Neural cell (in vitro differentiated cells): Measurements from ENCODE around the gene SH3GLB2. TPM values are rescaled to one million over a fixed set of nuclear protein-coding genes. Genes with fewer than 3 reads are reported as not detected.

ENCODE experiments used
- H2AFZ ChIP-seq: fragments of 200-600, 300-800 bp; sonication (generic), shearing (Covaris generic); 2 replicates; pipeline ENCODE4 v1.6.0; 2014; ENCODE audit warnings: low read depth, mild to moderate bottlenecking, antibody characterized with exemption, low read length, moderate library complexity
- H3F3A ChIP-seq: fragments of 200-600 bp; shearing (Covaris generic); 2 replicates; pipeline ENCODE4 v1.6.1; 2016; ENCODE audit warnings: mild to moderate bottlenecking, moderate library complexity, mixed read lengths, antibody characterized with exemption, low read length; ENCODE audit not compliant: insufficient read depth, poor library complexity, severe bottlenecking
- H3K27ac ChIP-seq: fragments of 200-600, 300-800 bp; sonication (generic), shearing (Covaris generic); 2 replicates; pipeline ENCODE4 v1.5.1; 2014; ENCODE audit warnings: mild to moderate bottlenecking, low read length, moderate library complexity
- H3K27me3 ChIP-seq: fragments of 300-800, 200-600 bp; sonication (generic), shearing (Covaris generic); 2 replicates; pipeline ENCODE4 v1.6.0; 2014; ENCODE audit warnings: mild to moderate bottlenecking, low read depth, low read length, moderate library complexity; ENCODE audit not compliant: insufficient read depth
- H3K36me3 ChIP-seq: fragments of 300-800, 200-600 bp; sonication (generic), shearing (Covaris generic); 2 replicates; pipeline ENCODE4 v1.5.1; 2014; ENCODE audit warnings: mild to moderate bottlenecking, antibody characterized with exemption, low read length, moderate library complexity; ENCODE audit not compliant: insufficient read depth
- H3K4me2 ChIP-seq: fragments of 300-800, 200-600 bp; sonication (generic), shearing (Covaris generic); 2 replicates; pipeline ENCODE4 v1.6.0; 2014; ENCODE audit warnings: mild to moderate bottlenecking, low read length
- H3K4me3 ChIP-seq: fragments of 300-800, 200-600 bp; sonication (generic), shearing (Covaris generic); 2 replicates; pipeline ENCODE4 v1.5.1; 2014; ENCODE audit warnings: mild to moderate bottlenecking, low read length, moderate library complexity
- H3K79me2 ChIP-seq: fragments of 200-600 bp; shearing (Covaris generic); replicated peaks from 2 replicates; pipeline ENCODE4 v1.6.0; 2014; ENCODE audit warnings: mild to moderate bottlenecking, low read length, moderate library complexity; ENCODE audit not compliant: insufficient read depth
- H3K9ac ChIP-seq: fragments of 300-800, 200-600 bp; sonication (generic), shearing (Covaris generic); 2 replicates; pipeline ENCODE4 v1.6.1; 2016; ENCODE audit warnings: mild to moderate bottlenecking, low read length, mixed read lengths
- H3K9me2 ChIP-seq: fragments of 200-600 bp; shearing (Covaris generic); 2 replicates; pipeline ENCODE4 v1.6.1; 2016; ENCODE audit warnings: mild to moderate bottlenecking, low read length, mixed read lengths; ENCODE audit not compliant: insufficient read depth
- H3K9me3 ChIP-seq: fragments of 200-600, 300-800 bp; sonication (generic), shearing (Covaris generic); 2 replicates; pipeline ENCODE4 v1.6.1; 2016; ENCODE audit warnings: mild to moderate bottlenecking, mixed run types, low read length, moderate library complexity, mixed read lengths
- H4K20me1 ChIP-seq: fragments of 200-600 bp; shearing (Covaris generic); 2 replicates; pipeline ENCODE4 v1.6.1; 2016; ENCODE audit warnings: mild to moderate bottlenecking, mixed run types; ENCODE audit not compliant: insufficient read depth
- CTCF ChIP-seq: fragments of 450-650 bp; IDR thresholded peaks from 2 replicates; pipeline ENCODE4 v1.5.1; 2014; ENCODE audit warnings: antibody characterized with exemption, mild to moderate bottlenecking, moderate library complexity; ENCODE audit not compliant: poor library complexity, severe bottlenecking
- EP300 ChIP-seq: fragments of 450-650 bp; conservative IDR thresholded peaks from 2 replicates; pipeline ENCODE4 v1.6.1; 2014; ENCODE audit warnings: antibody characterized with exemption, mild to moderate bottlenecking, moderate library complexity; ENCODE audit not compliant: poor library complexity, severe bottlenecking
- EZH2 ChIP-seq: fragments of 200-600, 300-800 bp; shearing (Covaris generic), sonication (generic); IDR thresholded peaks from 2 replicates; pipeline ENCODE4 v1.6.1; 2014; ENCODE audit warnings: antibody characterized with exemption, low read length, borderline replicate concordance, mild to moderate bottlenecking; ENCODE audit not compliant: insufficient read depth, poor library complexity, severe bottlenecking
- MXI1 ChIP-seq: fragments of 450-650 bp; conservative IDR thresholded peaks from 2 replicates; pipeline ENCODE4 v1.6.1; 2014; ENCODE audit warnings: antibody characterized with exemption, mild to moderate bottlenecking; ENCODE audit not compliant: poor library complexity, severe bottlenecking
- POLR2AphosphoS5 ChIP-seq: IDR thresholded peaks from 2 replicates; pipeline ENCODE4 v1.6.1; 2012
- RAD21 ChIP-seq: fragments of 450-650 bp; conservative IDR thresholded peaks from 2 replicates; pipeline ENCODE4 v1.6.1; 2014; ENCODE audit warnings: antibody characterized with exemption, mild to moderate bottlenecking, moderate library complexity
- REST ChIP-seq: IDR thresholded peaks from 2 replicates; pipeline ENCODE4 v1.6.1; 2012; ENCODE audit warnings: borderline replicate concordance
- SMC3 ChIP-seq: fragments of 450-650 bp; conservative IDR thresholded peaks from 2 replicates; pipeline ENCODE4 v1.6.1; 2014; ENCODE audit warnings: antibody characterized with exemption, mild to moderate bottlenecking, moderate library complexity; ENCODE audit not compliant: poor library complexity
- TAF1 ChIP-seq: IDR thresholded peaks from 2 replicates; pipeline ENCODE4 v1.6.1; 2012; ENCODE audit warnings: low read depth
- polyA plus RNA-seq: library from polyadenylated mRNA; depleted of rRNA; stranded (reverse); fragments of >200 nt; gene quantifications from 2 replicates; pipeline ENCODE4 v1.2.3, GENCODE V29; 2014

The SH3GLB2 gene
- polyA plus RNA-seq, 1 donor from 2014 or later = 128 TPM

- Histone ChIP-seq H3K9me2 (no peaks in the 10 kb centered on the region), H3K9ac (peak overlapping the region; percentile 65), H3K4me3 (peak overlapping the region; percentile 92), H3K4me2 (peak overlapping the region; percentile 76), H2AFZ (no peak overlapping the region), H3K36me3 (no peaks in the 10 kb centered on the region), H3K79me2 (peaks cover 15% of the 10 kb centered on the region), H3K27ac (peak overlapping the region; percentile 52), H4K20me1 (no peaks in the 10 kb centered on the region), H3K9me3 (no peaks in the 10 kb centered on the region), H3K27me3 (no peaks in the 10 kb centered on the region), H3F3A (no peaks in the 10 kb centered on the region)
- no peak for TF ChIP-seq RAD21
- TF ChIP-seq POLR2AphosphoS5 = peak; percentile 44
- no peak for TF ChIP-seq CTCF
- no peak for TF ChIP-seq SMC3
Measured at GRCh38 chr9:129026442-129027223, 1.5 kb downstream of the SH3GLB2 start.

- H3K36me3 ChIP-seq = no peaks in the 10 kb centered on the region
- no peaks in the 10 kb centered on the region for H3K9me3 ChIP-seq
- no peak overlapping the region for H3K4me3 ChIP-seq
- no peaks in the 10 kb centered on the region for H3K27me3 ChIP-seq
- H3K9me2 ChIP-seq = no peaks in the 10 kb centered on the region
- H3K79me2 ChIP-seq = peaks cover 15% of the 10 kb centered on the region
- H3F3A ChIP-seq = no peaks in the 10 kb centered on the region
- no peak overlapping the region for H3K27ac ChIP-seq
- H3K4me2 ChIP-seq = no peak overlapping the region
- no peaks in the 10 kb centered on the region for H4K20me1 ChIP-seq
- H2AFZ ChIP-seq = no peak overlapping the region
- TF ChIP-seq CTCF (no peak), MXI1 (no peak), POLR2AphosphoS5 (no peak), EP300 (no peak), SMC3 (no peak), EZH2 (no peak), RAD21 (no peak), REST (no peak), TAF1 (no peak)
- H3K9ac ChIP-seq = no peak overlapping the region
Measured at GRCh38 chr9:129023908-129024233, 4.3 kb downstream of the SH3GLB2 start.
